Fibroblast of mammary gland (primary cell): ENCODE data around the gene MACROH2A2.

Source experiments
- DNase-seq: peaks from one replicate; pipeline ENCODE4 v3.0.0-alpha.2; 2010; ENCODE audit warnings: low read depth
- H3K4me3 ChIP-seq: 2 replicates; pipeline ENCODE4 v1.5.1; 2011; ENCODE audit warnings: low read depth, mild to moderate bottlenecking, low read length, moderate library complexity; ENCODE audit not compliant: control insufficient read depth
- TF ChIP-seq, protein P1 (sequence below): conservative IDR thresholded peaks from 2 replicates; pipeline ENCODE4 v1.5.1; 2011; ENCODE audit warnings: low read depth, low read length, inconsistent platforms; ENCODE audit not compliant: control insufficient read depth, insufficient read depth

Gene MACROH2A2

GRCh38 chr10:70135046-70135445, 82.4 kb downstream of the MACROH2A2 start:
- H3K4me3 ChIP-seq, result no peak overlapping the region
- DNase-seq, result no peak
- TF ChIP-seq, protein P1, sequence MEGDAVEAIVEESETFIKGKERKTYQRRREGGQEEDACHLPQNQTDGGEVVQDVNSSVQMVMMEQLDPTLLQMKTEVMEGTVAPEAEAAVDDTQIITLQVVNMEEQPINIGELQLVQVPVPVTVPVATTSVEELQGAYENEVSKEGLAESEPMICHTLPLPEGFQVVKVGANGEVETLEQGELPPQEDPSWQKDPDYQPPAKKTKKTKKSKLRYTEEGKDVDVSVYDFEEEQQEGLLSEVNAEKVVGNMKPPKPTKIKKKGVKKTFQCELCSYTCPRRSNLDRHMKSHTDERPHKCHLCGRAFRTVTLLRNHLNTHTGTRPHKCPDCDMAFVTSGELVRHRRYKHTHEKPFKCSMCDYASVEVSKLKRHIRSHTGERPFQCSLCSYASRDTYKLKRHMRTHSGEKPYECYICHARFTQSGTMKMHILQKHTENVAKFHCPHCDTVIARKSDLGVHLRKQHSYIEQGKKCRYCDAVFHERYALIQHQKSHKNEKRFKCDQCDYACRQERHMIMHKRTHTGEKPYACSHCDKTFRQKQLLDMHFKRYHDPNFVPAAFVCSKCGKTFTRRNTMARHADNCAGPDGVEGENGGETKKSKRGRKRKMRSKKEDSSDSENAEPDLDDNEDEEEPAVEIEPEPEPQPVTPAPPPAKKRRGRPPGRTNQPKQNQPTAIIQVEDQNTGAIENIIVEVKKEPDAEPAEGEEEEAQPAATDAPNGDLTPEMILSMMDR, result no peak

GRCh38 chr10:70135684-70136083, 83.0 kb downstream of the MACROH2A2 start:
- TF ChIP-seq, protein P1, result no peak
- no peak overlapping the region for H3K4me3 ChIP-seq
- DNase-seq, result no peak

DNA sequence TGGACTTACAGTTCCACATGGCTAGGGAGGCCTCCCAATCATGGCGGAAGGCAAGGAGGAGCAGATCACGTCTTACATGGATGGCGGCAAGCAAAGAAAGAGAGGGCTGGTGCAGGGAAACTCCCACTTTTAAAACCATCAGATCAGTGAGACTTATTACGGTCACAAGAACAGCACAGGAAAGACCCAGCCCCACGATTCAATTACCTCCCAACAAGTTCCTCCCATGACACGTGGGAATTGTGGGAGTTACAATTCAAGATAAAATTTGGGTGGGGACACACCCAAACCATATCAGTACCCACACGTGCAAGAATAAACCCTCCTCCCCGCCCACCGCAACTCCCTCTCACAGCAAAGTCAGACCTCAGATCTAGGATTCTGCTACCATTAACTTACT, 84.5 kb downstream of the MACROH2A2 start:
- H3K4me3 ChIP-seq, result no peak overlapping the region
- TF ChIP-seq, protein P1, result no peak
- DNase-seq, result no peak

DNA sequence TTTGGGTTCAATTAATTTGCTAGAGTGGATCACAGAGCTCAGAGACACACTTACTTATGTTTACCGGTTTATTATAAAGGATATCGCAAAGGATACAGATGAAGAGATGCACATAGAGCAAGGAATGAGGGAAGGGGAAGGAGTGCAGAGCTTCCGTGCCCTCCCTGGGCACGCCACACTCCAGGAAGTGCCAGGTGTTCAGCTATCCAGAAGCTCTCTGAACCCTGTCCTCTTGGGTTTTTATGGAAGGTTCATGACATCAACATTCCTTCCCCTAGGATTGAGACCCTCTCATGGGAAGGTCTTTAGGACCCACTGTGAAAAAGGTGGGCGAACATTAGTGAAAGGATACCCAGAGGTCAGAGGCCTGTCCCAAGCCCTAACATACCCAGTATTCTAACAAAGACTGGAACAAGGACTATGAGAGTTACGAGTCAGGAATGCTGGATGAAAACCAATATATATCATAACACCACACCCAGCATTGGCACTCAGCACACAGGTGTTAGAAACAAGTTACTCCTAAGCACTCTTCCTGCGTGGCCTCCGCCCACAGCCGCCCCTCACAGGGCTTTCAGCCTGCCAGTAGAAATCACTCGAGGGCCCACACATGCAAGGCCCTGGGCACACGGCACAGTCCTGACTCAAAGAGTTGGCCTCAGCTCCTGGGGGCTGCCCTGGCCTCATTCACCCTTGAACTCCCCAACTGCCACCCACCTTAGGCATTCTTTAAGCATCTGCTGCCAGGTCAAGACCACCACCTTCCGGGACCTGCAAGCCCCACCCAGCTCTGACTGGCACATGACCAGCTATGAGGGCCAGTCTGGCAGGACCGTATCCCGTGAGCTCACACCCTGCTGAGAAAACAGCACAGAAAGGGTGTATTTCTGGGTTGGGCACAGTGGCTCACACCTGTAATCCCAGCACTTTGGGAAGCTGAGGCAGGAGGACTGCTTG, 85.6 kb downstream of the MACROH2A2 start:
- DNase-seq, result no peak
- TF ChIP-seq, protein P1, result no peak
- H3K4me3 ChIP-seq, result no peak overlapping the region

- H3K4me3 ChIP-seq, result no peak overlapping the region
- no peak for DNase-seq
- TF ChIP-seq, protein P1, result no peak
These were observed 86.7 kb downstream of the MACROH2A2 start for GRCh38 chr10:70139151-70139996.

DNA sequence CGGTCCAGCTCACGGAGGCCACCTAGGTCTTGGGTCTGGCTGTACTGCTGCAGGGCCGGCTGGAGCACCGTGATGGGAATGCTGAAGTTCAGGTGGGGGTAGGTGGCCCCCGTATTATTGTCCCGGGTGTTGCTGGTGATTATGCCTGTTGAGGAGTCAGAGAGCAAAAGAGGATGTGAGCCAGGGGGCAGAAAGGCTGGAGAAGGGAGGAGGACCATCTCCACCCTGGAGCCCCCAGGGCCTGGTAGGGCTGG, 87.3 kb downstream of the MACROH2A2 start:
- TF ChIP-seq, protein P1, result no peak
- no peak overlapping the region for H3K4me3 ChIP-seq
- no peak for DNase-seq
